MG63 (cell line): Measurements from ENCODE around the gene USP54. TPM values are rescaled to one million over a fixed set of nuclear protein-coding genes. Genes with fewer than 3 reads are reported as not detected.

ENCODE experiments used
- DNase-seq: peaks from one replicate; pipeline ENCODE4 v3.0.0-alpha.2; 2020
- H3K27me3 ChIP-seq: fragments of 250-450 bp; sonication (Bioruptor Pico); 2 replicates; pipeline ENCODE4 v1.5.1; 2020; ENCODE audit warnings: mild to moderate bottlenecking, moderate library complexity
- H3K36me3 ChIP-seq: fragments of 250-450 bp; sonication (Bioruptor Pico); 2 replicates; pipeline ENCODE4 v1.5.1; 2020; ENCODE audit warnings: mild to moderate bottlenecking, moderate library complexity
- H3K4me3 ChIP-seq: fragments of 250-450 bp; sonication (Bioruptor Pico); 2 replicates; pipeline ENCODE4 v1.5.1; 2020; ENCODE audit warnings: mild to moderate bottlenecking, moderate library complexity
- H3K9me3 ChIP-seq: fragments of 250-450 bp; sonication (Bioruptor Pico); 2 replicates; pipeline ENCODE4 v1.5.1; 2020; ENCODE audit warnings: mild to moderate bottlenecking, moderate library complexity
- total RNA-seq: library from RNA; depleted of rRNA; stranded (reverse); fragments of >200 nt; shearing (Covaris generic); gene quantifications from 2 replicates; pipeline ENCODE4 v1.2.3, GENCODE V29; 2014; ENCODE audit warnings: low replicate concordance

The USP54 gene
- total RNA-seq, 1 experiment from 2014 or later: 5.3 TPM

DNA sequence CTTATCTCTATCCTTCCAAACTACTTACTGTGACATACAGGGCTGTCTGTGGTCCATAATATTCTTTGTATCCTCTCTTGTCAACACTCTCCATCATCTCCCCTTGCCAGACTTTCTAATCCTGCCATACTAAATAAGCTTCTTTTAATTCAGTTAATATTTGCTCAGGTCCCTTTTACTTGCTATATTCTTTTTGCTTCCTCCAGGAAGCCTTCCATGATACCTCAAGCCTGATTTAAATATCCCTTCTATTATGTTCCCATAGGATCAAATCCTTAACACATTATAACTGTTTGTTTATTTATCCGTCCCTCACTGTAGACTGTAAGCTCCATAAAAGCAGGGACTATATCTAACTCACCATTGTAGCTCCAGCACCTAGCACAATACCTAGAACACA is 88.1 kb downstream of the USP54 start:
- no peak for DNase-seq
- H3K9me3 ChIP-seq: no peaks in the 10 kb centered on the region
- no peaks in the 10 kb centered on the region for H3K27me3 ChIP-seq
- H3K36me3 ChIP-seq: peaks cover 4% of the 10 kb centered on the region; the same call in 1 of the 2 replicates
- no peak overlapping the region for H3K4me3 ChIP-seq

DNA sequence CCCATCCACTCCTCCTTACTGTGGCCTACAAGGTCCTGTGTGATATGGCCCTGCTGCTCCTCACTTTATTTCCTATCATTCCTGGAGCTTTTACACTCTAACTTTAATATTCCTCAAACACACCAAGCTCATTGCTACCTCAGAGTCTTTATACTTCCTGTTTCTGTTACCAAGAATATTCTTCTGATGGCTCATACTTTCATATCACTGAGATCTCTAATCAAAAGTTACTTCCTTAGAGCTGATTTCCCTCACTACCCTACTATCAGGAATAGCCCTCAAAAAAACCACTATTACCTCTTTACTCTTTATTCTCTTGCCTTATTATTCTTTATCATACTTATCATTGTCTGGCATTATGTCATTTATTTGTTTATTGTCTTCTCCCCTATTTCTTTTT is 89.5 kb downstream of the USP54 start:
- Histone ChIP-seq H3K4me3 (no peak overlapping the region), H3K36me3 (peaks cover 4% of the 10 kb centered on the region; the same call in 1 of the 2 replicates), H3K9me3 (no peaks in the 10 kb centered on the region), H3K27me3 (no peaks in the 10 kb centered on the region)
- no peak for DNase-seq

DNA sequence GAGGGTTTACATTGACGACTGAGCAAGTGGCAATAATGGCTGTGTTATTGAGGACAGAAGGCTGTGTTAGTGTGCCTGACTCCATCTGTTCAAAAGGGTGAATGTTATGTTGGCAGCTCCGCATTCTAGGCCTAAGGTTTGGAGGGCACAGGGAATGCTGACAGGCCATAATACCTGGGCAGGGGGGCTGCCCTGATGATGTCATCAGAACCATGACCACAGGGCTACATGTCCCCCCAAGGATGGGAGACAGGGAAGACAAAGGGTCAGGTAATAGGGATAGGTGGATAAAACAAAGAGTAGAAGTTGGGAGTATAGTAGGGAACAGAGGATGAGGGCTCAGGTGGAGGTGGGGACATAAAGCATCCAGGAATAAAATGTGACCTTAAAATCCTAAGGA is 93.5 kb downstream of the USP54 start:
- Histone ChIP-seq H3K36me3 (peaks cover 2% of the 10 kb centered on the region), H3K27me3 (no peaks in the 10 kb centered on the region), H3K9me3 (no peaks in the 10 kb centered on the region), H3K4me3 (no peak overlapping the region)
- no peak for DNase-seq

DNA sequence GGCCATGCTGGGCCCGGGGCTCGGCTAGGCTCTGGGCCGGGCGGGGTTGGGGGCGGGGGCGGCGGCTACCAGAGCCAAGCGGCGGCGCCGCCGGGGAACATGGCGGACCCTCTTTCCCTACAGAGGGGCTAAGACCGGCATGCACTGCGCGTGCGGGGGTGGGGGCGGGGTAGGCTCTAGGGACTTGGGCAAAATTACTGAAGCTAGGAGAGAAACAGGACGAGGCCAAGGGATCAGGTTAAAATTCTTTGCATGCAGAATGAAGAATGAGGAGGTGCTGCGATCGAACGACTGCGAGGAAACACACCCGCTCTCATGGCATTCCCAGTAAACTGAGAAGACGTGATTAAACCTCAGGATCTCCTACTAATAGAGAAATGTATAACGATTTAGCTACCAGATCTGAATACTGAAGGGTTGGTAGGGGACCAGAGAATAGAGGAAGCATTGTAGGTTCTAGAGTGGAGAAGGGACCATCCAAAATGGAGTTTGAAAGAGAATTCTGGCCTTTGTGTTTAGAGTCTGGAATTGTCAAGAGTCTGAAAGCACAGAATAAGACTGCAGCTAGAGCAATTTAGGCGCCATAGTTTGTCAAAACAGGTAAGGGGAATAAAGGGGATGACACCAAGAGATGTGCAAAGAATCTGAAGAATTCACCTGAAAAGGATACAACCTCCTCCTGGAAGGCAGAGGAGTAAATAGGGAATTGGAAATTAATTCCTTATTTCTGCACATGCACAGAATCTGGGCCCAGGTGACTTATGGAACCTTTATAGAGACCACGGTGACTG is 95.1 kb downstream of the USP54 start, which contains the start of gene PPP3CB:
PPP3CB (minus strand) TSS at position 141 of the 791 bp plus-strand sequence; CDS start at position 6, 135 bp downstream.
- Histone ChIP-seq H3K9me3 (no peaks in the 10 kb centered on the region), H3K27me3 (no peaks in the 10 kb centered on the region), H3K4me3 (peak within 1 kb of the TSS; percentile 91), H3K36me3 (peaks cover 2% of the 10 kb centered on the region)
- peak; percentile 92 for DNase-seq

DNA sequence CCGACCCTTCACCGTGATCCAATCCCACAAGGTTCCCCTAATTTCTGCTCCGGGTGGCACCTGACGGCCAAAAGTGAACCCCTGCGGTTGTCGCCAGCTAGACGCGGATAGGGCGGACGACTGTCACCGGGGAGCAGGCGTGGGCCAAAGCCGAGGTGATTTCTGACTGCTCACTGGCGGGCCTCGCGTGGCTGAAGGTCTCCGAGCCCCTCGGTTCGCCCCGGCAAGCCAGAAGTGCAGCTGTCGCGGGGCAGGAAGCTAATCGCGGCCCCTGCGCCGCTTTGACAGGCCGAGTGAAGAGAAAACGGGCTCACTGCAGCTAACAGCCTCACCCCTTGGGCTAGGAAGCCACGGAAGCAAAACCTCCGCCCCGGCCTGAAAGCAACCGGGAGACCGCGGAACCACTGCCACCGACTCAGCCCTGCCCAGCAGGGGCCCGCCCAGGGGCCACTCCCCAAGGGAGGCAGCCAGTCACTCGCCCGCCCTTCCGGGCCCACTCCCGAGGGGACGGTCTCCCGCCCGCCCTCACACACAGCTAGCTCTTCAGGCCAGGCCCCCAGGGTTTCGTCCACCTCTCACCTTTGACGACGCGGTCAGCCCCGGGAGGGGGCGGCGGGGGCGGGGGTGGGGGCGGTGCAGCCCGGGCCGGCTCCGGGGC is 95.8 kb downstream of the USP54 start:
- peak overlapping the region; percentile 91 for H3K4me3 ChIP-seq
- DNase-seq: peak; percentile 96
- peaks cover 4% of the 10 kb centered on the region for H3K36me3 ChIP-seq
- H3K9me3 ChIP-seq: no peaks in the 10 kb centered on the region
- H3K27me3 ChIP-seq: no peaks in the 10 kb centered on the region

DNA sequence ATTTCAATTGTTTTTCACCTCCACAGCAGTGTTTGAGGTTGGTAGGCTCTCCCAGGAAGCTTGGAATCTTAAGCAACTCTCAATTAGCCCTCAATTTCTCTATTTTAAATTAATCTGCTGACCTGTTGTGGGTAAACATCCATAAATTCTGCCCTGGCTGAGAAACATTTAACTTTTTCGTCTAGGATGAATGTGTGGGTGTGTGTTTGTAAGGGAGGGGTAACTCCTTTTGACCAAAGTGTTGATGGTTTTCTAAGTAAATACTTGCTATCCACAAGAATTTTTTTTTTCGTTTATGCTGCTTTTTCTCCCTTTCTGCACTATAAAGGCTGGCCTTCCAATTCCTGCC is 96.3 kb downstream of the USP54 start:
- no peak for DNase-seq
- peaks cover 4% of the 10 kb centered on the region for H3K36me3 ChIP-seq
- H3K27me3 ChIP-seq: no peaks in the 10 kb centered on the region
- no peaks in the 10 kb centered on the region for H3K9me3 ChIP-seq
- peak overlapping the region; percentile 91 for H3K4me3 ChIP-seq

DNA sequence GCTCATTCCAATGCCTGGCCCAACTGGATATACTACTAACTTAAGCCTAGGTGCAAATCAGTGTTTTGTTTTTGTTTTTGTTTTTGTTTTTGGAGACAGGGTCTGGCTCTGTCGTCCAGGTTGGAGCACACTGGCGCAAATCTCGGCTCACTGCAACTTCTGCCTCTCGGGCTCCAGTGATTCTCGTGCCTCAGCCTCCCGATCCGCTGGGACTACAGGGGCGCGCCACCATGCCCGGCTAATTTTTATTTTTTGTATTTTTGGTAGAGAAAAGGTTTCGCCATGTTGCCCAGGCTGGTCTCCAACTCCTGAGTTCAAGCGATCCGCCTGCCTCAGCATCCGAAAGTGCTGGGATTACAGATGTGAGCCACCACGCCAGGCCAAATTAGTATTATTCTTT is 96.9 kb downstream of the USP54 start:
- no peak for DNase-seq
- H3K27me3 ChIP-seq: no peaks in the 10 kb centered on the region
- H3K4me3 ChIP-seq: peak overlapping the region; percentile 91
- peaks cover 4% of the 10 kb centered on the region for H3K36me3 ChIP-seq
- no peaks in the 10 kb centered on the region for H3K9me3 ChIP-seq

GRCh38 chr10:73493781-73494180 is 97.4 kb downstream of the USP54 start:
- no peak for DNase-seq
- H3K36me3 ChIP-seq: peaks cover 4% of the 10 kb centered on the region
- no peaks in the 10 kb centered on the region for H3K9me3 ChIP-seq
- no peaks in the 10 kb centered on the region for H3K27me3 ChIP-seq
- peak overlapping the region; percentile 22 for H3K4me3 ChIP-seq

GRCh38 chr10:73486601-73487000 is 104.5 kb downstream of the USP54 start:
- peaks cover 17% of the 10 kb centered on the region for H3K36me3 ChIP-seq
- H3K4me3 ChIP-seq: no peak overlapping the region
- no peaks in the 10 kb centered on the region for H3K9me3 ChIP-seq
- H3K27me3 ChIP-seq: no peaks in the 10 kb centered on the region
- no peak for DNase-seq

DNA sequence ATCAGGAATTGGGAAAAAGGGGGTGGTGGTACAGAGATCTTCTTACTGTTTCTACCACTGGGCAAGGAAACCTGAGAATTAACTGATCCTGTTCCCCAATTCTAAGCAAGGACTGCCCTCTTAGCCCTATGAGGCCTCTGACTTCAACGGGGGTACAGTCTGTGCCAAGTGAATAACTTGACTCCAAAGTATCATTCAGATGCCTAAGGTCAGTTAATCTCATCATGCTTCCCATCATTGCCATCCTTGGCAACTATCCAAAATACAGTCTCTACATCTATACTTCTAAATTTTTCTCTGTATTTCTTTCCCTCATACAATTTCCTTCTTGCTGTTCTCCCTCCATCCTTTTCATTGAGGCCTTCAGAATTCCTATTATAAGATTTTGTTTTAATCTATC is 105.8 kb downstream of the USP54 start:
- H3K36me3 ChIP-seq: peaks cover 15% of the 10 kb centered on the region
- H3K9me3 ChIP-seq: no peaks in the 10 kb centered on the region
- DNase-seq: no peak
- H3K27me3 ChIP-seq: no peaks in the 10 kb centered on the region
- no peak overlapping the region for H3K4me3 ChIP-seq

- H3K36me3 ChIP-seq: peaks cover 34% of the 10 kb centered on the region
- no peak for DNase-seq
- H3K9me3 ChIP-seq: no peaks in the 10 kb centered on the region
- no peak overlapping the region for H3K4me3 ChIP-seq
- H3K27me3 ChIP-seq: no peaks in the 10 kb centered on the region
Measured at GRCh38 chr10:73480158-73480557, 111.0 kb downstream of the USP54 start.

- Histone ChIP-seq H3K27me3 (no peaks in the 10 kb centered on the region), H3K4me3 (no peak overlapping the region), H3K36me3 (peaks cover 37% of the 10 kb centered on the region), H3K9me3 (no peaks in the 10 kb centered on the region)
- DNase-seq: no peak
Measured at GRCh38 chr10:73478636-73479035, 112.5 kb downstream of the USP54 start.

DNA sequence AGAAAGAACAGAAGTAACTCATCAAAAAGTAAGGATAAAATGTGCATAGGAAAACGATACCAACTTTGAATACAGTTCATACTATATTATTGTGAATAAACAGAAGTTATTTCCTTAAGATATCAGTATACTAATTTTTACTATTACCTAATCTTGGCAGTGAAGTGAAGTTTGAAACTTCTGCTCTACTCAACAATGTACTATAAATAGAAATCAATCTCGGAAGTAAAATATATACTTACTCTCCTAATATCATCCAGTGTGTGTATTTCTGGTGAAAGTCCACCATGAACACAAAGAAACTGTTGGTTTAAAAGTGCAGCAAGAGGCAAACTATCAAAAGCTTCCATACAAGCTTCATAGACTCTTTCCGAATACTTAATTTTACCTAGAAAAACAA is 119.9 kb downstream of the USP54 start:
- Histone ChIP-seq H3K36me3 (peaks cover 31% of the 10 kb centered on the region), H3K27me3 (no peaks in the 10 kb centered on the region), H3K4me3 (no peak overlapping the region), H3K9me3 (no peaks in the 10 kb centered on the region)
- no peak for DNase-seq

DNA sequence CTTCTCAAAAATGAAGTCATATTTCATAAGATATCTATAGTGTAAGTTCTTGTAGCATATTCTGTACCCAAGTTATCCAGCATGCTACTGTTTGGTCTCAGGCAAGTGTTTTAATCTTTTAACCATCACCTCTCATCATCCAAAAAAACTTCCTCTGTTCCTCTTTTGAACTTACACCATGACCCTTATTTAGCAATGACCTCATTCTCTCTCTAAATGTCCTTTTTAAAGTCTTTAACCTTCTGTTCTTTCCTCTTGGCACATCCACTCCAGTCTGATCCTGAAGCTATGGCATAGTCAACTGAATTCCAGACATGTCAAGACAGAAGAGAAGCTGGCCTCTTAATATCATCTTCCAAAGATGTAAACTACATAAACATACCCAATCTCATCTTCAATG is 121.6 kb downstream of the USP54 start:
- no peaks in the 10 kb centered on the region for H3K27me3 ChIP-seq
- peaks cover 23% of the 10 kb centered on the region for H3K36me3 ChIP-seq
- DNase-seq: no peak
- no peaks in the 10 kb centered on the region for H3K9me3 ChIP-seq
- H3K4me3 ChIP-seq: no peak overlapping the region

GRCh38 chr10:73467206-73467605 is 123.9 kb downstream of the USP54 start:
- Histone ChIP-seq H3K4me3 (no peak overlapping the region), H3K9me3 (no peaks in the 10 kb centered on the region), H3K27me3 (no peaks in the 10 kb centered on the region), H3K36me3 (peaks cover 20% of the 10 kb centered on the region)
- DNase-seq: no peak

- H3K4me3 ChIP-seq: no peak overlapping the region
- no peaks in the 10 kb centered on the region for H3K9me3 ChIP-seq
- DNase-seq: no peak
- peaks cover 20% of the 10 kb centered on the region for H3K36me3 ChIP-seq
- no peaks in the 10 kb centered on the region for H3K27me3 ChIP-seq
Measured at GRCh38 chr10:73465978-73466726, 125.0 kb downstream of the USP54 start.

DNA sequence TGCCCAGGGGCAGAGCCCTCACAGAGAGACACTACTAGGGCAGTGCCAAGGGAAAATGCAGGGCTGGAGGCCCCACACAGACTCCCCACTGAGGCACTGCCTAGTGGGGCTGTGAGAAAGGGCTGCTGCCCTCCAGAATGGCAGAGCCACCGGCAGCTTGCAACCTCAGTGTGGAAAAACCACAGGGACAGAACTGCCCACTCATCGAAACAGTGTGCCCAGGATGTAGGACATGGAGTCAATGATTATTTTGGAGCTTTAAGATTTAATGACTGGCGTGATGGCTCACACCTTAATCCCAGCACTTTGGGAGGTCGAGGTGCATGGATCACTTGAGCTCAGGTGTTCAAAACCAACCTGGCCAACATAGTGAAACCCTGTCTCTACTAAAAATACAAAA is 130.2 kb downstream of the USP54 start:
- H3K9me3 ChIP-seq: no peaks in the 10 kb centered on the region
- no peaks in the 10 kb centered on the region for H3K27me3 ChIP-seq
- H3K36me3 ChIP-seq: peaks cover 5% of the 10 kb centered on the region
- DNase-seq: no peak
- no peak overlapping the region for H3K4me3 ChIP-seq
